Activated CD4-positive, CD25-positive, alpha-beta regulatory T cell treated with anti-CD3 and anti-CD28 coated beads, Interleukin-2, amount 50 U/mL, for 16 hours (primary cell): Measurements from ENCODE around the gene HOXA3.

Experiments used
- DNase-seq: peaks from one replicate; pipeline ENCODE4 v3.0.0-alpha.2; 2020; ENCODE audit warnings: low read depth, low spot score

Gene HOXA3

DNA sequence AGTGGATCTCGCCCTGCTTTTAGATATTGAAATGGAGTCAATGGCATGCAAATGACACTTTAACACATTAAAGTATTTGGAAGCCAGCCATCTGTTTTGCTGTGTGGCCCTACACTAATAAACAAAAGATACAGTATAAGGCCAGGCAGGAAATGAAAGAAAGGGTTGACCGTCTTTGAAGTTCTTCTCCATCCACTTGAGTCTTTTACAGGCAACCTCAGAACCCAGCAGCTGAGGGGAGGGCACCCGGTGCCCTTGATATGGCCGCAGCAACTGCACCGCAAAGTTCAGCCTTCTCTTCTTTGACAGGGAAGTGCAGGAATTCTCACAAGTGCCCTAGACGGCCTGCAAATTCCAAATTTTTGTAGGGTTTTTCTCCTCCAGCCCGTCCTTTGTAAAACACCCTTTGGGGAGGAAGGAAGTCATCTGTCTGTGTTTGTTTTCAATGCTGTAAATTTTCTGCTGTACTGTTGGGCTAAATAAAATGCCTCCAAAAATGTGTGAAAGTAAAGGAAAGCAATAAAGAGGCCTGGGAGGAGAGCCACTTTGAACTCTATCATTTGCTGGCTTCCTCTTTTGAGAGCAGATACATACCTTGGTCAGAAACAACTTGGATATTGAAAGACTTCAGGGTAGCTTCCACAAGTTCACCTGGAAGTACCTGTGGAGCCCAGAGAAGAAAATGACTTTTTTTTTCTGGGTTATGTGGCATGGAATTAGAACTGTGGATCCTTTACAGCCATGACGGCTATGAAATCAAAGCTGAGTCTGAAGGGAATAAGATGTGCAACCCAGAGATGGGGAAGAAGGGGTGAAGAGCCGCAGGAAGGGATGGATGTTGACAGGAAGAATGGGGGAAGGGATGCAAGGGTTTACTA lies 60.2 kb downstream of the HOXA3 start:
- DNase-seq: no peak

DNA sequence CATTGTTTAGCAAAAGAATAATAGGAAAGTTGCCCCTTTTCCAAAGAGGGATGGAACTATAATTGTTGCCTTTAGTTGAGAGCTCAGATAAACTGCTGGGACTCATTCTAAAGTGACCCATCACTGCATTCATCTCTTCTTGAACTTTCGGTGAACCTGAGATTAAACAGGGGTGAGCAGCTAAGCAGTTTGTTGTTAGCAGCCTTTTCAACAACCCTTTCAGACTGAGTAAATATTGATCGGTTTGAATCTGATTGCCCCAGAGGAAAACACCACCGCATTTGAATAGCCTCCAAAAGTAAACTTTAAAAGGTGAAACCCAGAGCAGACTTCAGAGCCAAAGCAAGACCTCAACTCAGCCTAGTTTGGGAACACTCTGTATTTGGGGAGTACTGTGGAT lies 61.3 kb downstream of the HOXA3 start:
- DNase-seq: no peak

DNA sequence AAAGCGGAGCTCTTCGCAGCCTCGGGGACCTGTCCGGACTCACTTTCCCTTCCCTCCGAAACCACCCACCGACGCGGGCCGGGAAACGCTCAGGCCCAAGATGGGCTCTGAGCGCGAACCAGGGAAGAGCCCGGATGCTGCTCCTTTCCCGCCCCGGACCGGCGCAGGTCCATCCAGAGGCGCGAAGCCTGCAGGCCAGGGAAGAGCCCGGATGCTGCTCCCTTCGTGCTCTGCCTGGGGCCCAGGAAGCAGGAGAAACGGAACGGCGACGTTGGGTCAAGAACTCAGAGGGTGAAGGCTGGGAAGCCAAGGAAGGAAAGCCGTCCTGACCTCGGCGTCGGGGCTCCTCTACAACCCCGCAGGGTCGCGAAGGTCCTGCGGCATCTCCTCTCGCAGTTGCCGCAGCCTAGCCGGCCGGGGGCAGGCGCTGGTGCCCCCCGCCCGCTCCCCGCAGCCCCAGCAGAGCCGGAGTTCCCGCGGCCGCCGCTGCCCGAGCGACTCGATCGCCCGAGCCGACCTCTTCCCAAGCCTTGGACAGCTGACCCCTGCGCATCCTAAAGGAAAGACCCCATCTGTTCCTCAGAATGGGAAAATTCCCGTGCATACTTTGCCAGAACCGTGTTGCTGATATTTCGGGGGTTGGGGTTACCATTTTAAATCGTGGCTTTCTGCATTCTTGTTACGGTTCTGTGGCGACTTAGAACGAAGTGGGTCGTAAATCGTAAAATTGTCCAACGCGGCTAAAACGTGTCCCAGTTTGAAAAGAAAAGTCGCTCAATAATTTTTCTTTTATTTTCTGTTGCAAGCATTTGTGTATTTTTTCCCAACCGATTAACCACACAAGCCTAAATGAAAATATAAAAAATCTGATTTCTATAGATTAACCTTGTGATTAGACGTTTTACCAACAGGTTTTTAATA lies 64.1 kb downstream of the HOXA3 start:
- no peak for DNase-seq

DNA sequence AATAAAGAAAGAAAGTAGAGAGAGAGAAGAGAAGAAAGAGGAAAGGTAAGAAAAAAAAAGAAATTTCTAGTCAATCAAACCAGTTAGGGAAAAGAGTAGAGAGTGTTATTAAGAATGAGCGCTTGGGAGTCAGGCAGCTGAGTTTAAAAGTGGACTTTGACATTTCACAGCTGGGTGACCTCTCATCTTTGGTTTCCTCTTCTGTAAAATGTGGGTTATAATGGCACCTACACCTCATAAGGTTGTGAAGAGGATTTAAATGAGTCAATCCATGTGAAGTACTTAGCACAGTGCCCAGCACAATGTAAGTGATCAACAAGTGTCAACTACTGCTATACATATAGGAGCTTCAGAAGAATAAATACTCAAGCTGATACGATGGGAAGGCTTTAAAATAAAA lies 68.7 kb downstream of the HOXA3 start:
- DNase-seq: no peak

DNA sequence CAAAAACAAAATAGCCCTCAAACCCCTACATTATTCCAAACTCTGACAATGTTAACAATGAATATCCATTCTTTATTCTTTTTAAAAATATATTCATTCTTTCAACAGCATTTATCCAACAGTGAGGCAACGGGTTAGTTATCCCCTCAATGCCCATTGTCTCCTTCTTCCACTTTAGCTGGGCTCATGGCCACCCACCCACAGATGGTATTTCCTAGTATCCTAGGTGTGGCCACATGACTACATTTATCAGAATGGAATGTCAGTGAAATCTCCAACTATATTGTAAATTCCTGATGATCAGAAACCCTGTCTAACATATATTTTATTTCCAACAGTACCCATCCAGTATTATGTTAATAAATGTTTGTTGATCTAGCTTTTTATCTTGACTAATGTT lies 70.2 kb downstream of the HOXA3 start:
- no peak for DNase-seq

DNA sequence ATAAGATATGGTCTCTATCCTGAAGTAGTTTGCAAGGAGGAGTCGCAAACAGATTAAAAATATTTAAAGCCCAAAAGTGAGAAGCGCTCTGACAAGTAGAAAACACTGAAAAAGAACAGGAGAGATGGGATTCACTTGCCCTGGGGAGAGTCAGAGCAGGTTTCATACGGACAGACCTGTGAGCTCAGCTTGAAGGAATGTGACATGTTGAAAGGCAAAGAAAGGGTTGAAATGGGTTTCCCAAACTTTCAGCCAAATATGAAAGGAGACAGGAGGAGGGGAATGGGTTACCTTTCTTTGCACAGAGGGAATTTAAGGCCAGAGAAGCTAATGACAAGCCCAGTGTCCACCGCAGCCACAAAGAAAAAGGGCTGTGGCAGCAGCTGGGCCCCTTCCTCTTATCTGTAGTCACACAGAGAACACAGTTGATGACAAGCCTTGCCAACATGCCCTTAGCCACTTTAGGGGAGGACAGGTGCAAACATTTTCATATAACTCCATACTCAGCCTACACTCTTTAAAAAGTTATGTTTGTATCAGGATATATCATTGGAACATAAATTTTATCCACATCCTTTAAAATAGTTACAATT lies 71.4 kb downstream of the HOXA3 start:
- no peak for DNase-seq

DNA sequence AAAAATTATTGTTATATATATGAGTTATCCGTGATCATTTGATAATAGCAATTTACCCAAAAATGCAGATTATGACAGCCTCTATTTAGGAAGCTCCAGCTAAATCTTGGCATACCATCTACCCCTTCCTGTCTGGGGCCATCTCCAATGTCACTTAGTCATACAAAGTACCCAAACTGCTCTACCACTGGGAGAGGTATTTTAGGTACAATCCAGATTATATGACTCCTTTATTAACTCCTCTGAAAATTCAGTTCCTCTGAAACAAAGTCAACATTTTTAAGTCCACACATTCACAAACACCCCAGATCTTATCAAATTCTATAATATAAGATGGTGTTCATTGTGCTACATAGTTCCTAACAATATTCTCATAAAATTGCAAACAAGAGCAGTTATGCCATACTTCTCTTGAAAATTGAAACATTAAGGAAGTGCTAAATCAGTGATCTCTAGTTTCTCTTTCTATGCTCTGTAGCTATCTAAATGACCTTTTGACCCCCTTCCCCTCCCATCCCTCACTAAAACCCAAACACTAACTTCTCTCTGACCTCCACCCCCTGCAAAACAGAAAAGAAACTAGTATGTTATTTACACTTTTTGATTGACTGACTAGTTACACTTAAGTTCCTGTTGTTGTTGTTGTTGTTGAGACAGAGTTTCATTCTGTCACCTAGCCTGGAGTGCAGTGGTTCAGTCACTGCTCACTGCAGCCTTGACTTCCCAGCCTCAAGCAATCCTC lies 73.0 kb downstream of the HOXA3 start:
- no peak for DNase-seq

DNA sequence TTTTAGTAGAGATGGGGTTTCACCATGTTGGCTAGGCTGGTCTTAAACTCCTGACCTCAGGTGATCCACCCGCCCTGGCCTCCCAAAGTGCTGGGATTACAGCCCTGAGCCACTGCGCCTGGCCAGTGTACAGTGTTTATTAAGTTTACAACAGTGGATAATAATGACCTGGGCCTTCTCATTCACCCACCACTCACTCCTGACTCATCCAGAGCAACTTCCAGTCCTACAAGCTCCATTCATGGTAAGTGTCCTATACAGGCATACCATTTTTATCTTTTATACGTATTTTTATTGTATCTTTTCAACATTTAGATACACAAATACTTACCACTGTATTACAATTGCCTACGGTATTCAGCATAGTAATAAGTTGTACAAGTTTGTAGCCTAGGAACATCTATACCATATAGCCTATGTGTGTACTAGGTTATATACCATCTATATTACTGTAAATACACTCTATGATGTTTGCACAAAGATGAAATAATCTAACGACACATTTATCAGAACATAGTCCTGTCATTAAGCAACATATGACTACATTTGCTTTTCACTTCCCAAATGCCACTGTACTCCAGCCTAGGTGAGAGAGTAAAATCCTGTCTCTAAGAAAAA lies 73.7 kb downstream of the HOXA3 start:
- DNase-seq: no peak

DNA sequence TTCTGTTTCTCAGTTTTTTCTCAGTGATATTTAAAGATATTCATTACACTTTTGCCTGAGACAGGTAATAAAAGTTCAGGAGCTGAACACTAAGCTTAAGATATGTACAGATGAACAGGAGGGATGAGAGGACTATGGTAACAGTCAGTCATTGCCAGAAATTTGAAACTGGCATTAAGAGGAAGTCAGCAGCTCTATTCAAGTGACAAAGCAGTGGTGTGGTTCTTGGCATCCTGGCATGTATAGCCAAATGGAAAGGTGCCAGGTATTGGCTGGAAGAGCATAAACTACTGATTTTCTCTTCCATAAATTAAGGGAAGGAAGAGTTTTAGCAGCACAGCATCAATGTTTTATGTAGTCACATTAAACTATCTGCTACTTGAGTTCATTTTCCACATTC lies 79.3 kb downstream of the HOXA3 start:
- DNase-seq: no peak

DNA sequence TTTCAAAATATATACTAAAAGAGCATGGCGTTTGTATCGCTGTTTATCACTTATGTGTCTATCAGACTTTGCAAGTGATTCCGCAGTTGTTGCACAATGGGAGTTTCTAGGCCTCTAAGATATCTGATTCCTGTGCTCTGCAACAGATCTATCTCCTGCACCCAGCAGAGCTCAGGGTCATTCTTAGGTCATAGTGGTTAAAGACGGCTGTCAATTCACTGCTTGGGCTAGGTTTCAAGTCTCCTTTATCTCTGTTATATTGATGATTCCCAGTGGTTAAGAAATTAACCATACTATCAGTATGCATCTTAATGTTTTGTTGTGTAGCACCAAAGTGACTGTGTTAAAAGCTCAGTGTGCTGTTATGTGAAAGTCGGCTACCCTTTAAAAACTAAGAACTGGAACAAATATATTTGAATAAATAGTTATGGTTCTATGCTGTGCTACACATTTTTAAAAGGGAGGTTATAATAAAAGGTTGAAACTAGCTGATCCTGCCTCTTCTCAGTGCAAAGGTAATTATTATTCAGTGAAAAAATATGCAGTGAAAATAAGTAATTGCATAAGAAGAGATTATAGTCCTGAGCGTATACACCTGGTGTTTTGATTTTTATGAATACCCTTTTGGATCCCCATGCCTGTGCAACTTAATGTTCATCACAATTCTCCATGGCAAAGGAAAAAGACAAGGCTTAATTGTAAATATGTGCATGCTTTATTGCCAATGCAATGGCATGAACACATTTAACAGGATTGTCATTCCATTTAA lies 80.6 kb downstream of the HOXA3 start:
- DNase-seq: no peak

DNA sequence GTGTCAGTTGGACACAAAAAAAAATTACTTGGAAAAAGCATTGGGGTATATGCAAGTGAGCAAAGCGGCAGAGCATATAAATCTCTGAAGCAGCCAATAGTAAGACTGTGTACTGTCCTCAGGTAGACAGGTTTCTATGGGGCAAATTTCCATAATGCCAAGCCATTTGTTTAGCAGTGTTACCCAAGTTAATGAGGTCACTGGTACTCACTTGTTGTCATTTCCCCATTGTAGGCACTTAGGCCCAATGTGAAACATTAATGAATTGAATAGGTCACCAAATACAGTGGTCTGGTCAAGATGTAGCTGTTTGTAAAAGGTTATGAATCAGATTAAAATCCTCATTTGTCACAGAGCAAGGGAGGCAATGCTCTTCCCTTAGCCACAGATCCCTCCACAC lies 84.1 kb downstream of the HOXA3 start:
- no peak for DNase-seq

DNA sequence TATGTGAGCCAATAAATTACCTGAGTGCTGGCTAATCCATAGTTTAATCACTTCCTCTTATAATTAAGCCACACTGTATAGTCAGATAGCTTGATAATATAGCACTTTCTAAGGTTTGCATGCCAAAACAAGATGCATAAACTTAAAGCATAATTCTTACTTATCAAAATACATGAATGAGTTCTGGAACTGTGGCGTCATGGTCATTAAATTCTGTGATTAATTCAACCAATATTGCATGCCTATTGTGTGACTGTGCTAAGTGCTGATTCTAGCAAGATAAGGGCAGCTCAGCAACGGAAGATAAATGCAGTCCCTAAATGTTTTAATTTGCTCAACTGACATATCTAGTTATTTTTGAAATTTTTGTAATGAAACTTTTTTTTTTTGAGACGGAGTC lies 86.2 kb downstream of the HOXA3 start:
- no peak for DNase-seq

DNA sequence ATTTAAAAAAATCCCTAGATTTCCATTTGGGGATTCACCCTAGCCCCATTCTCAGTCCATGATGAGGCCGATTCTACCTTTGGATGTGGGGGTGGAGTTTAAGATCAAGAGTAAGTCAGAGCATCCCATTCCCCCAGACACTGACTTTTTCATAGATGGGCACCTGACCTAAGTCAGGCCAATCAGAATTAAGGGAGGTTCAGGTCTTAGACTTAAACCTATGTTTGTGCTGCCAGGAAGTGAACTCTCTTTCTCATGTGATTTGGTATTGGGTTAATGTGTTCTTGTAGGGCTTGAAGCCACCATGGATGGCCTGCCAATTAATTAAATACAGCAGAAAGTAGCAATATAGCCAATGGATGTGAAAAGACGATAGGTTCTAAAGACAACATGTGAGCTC lies 86.7 kb downstream of the HOXA3 start:
- DNase-seq: no peak

DNA sequence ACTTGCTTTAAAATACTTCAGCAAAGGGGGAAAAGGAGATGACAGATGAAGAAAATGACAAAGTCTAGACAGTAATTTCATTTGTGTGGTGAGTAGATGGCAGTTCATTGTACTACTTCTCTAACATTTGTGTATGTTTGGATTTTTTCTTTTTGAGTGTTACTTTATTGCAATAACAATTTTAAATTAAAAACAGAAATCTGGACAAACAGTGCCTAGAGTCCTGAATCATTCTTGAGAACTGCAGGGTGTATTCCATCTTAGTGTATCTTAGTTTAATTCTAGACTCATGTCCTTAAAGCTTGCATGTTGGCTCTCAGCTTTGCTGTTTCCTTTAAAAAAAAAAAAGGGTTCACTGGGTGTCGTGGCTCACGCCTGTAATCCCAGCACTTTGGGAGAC lies 87.7 kb downstream of the HOXA3 start:
- no peak for DNase-seq

DNA sequence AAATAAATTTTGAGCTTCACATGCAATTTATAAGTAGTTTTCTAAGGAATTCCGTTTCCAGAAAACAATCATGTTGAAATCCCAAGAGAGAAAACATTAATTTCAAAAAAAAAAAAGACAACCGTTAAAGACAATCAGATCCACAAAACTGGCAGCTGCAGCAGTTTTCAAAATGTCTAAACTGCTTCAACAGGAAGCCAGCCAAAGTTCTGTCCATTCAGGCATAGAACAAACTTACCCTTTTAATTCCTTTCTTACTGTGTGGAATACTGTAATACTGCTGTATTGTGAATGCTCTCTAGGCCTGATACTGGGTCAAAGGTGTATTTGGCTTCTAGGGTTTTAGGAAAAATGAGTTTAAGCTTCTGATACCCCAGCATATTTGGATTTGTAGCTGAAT lies 88.2 kb downstream of the HOXA3 start:
- DNase-seq: no peak

DNA sequence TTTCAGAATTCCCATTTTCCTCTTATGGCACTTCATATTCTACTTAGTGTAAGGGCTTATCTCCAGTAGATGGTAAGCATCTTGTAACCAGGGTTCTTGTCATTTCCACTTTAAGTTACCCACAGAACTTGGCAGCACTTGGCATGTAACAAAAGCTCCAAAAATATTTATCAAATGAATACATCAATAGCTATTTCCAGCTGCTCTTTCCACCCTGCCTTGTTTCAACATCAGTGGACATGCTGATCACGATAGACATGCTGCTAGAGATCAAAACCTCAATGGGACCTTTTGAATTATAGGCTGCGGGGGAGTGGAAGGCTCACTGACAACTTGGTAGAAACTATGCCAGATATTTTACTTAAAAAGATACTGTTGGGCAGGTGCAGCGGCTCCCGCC lies 89.4 kb downstream of the HOXA3 start:
- no peak for DNase-seq
